Measurements from ENCODE around the gene CCDC152. TPM values are rescaled to one million over a fixed set of nuclear protein-coding genes. Genes with fewer than 3 reads are reported as not detected.

The CCDC152 gene
- total RNA-seq, 1 experiment from 2014 or later: 11.2 TPM

DNA sequence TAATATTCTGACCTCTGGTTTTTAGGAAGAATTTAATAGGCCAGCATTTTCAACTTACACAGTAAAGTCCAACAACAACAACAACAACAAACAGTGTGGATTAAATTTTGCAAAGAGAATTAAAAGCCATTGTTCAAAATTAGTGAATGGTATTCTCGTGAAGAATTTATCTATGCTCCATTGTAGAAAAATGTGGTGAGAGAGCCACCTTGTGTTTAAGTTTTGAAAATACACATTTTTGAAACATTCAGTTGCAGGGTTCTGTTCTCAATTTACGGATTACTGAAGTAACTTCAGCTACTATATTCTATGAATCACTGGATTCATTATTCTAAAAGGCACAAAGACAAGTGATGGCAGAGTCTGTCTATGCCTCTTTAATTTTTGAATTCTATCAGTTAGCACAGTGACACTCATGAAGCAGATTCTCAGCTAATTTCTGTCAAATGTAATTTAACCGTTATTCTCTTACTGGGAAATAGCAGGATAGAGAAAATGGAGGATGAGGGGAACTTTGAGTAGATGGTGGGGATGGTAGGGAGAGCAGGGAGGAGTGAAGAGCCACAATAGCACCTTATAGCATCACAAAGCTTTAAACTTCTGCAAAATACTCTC lies 11.0 kb downstream of the CCDC152 start:
- H3K36me3 ChIP-seq (ENCODE audit: insufficient read depth, low read length, poor library complexity, severe bottlenecking): peaks cover 4% of the 10 kb centered on the region
- POLR2A ChIA-PET (ENCODE audit: low non-redundant PET): no interaction called here
- intact Hi-C loops (cut with micrococcal nuclease; ENCODE audit: unreplicated experiment): loop anchor here (2.0 to 5.0 kb wide), 3 partner anchors 185 to 910 kb away; partner anchors contain the start of gene GHR
- no peak for TF ChIP-seq EZH2 (IDR thresholded peaks at IDR 0.05; ENCODE audit: borderline replicate concordance, low read depth, low read length, poor library complexity, severe bottlenecking)
- TF ChIP-seq, protein P1, sequence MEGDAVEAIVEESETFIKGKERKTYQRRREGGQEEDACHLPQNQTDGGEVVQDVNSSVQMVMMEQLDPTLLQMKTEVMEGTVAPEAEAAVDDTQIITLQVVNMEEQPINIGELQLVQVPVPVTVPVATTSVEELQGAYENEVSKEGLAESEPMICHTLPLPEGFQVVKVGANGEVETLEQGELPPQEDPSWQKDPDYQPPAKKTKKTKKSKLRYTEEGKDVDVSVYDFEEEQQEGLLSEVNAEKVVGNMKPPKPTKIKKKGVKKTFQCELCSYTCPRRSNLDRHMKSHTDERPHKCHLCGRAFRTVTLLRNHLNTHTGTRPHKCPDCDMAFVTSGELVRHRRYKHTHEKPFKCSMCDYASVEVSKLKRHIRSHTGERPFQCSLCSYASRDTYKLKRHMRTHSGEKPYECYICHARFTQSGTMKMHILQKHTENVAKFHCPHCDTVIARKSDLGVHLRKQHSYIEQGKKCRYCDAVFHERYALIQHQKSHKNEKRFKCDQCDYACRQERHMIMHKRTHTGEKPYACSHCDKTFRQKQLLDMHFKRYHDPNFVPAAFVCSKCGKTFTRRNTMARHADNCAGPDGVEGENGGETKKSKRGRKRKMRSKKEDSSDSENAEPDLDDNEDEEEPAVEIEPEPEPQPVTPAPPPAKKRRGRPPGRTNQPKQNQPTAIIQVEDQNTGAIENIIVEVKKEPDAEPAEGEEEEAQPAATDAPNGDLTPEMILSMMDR (conservative IDR thresholded peaks at IDR 0.05; ENCODE audit: low read depth, low read length): peak; percentile 65
- BruUV-seq (replicated peaks): no TSS peak
- no peak overlapping the region for H3K27ac ChIP-seq (ENCODE audit: low read depth, low read length, poor library complexity, severe bottlenecking)
- peaks cover 1% of the 10 kb centered on the region for H3K4me1 ChIP-seq (ENCODE audit: insufficient read depth, low read length, poor library complexity, severe bottlenecking)
- no peaks in the 10 kb centered on the region for H3K27me3 ChIP-seq (replicated peaks; ENCODE audit: insufficient read depth, low read depth, low read length, poor library complexity)
- no peaks in the 10 kb centered on the region for H3K9me3 ChIP-seq (ENCODE audit: low read depth, low read length, poor library complexity, severe bottlenecking)
- H3K4me3 ChIP-seq (ENCODE audit: low read depth, low read length, poor library complexity, severe bottlenecking): no peak overlapping the region
- peak; percentile 50 for DNase-seq (ENCODE audit: low spot score)
- CTCF ChIA-PET: interaction anchor here (0.9 to 1.4 kb wide), 4 partner anchors 122 to 911 kb away, joined by 3 to 6 read pairs (median 4); partner anchors contain the start of gene GHR

DNA sequence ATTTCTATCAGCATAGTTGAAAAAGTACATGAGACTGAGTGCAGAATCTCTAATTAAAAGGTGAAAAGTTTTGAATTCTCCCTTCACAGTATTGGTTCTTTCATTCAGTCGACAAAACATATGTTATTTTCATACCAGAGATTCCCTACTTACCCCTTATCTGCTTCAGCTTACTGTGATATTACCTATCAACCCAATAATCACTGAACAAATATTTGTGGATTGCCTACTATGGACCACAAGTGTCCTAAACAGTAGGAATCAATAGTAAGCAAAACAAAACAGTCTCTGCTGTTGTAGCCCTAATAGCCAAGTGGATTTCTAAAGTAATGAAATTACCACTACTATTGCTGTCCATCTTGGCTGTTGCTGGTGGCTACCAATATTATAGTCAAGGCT lies 11.5 kb downstream of the CCDC152 start:
- H3K4me1 ChIP-seq (ENCODE audit: insufficient read depth, low read length, poor library complexity, severe bottlenecking): peaks cover 5% of the 10 kb centered on the region
- H3K36me3 ChIP-seq (ENCODE audit: insufficient read depth, low read length, poor library complexity, severe bottlenecking): peaks cover 4% of the 10 kb centered on the region
- BruUV-seq (replicated peaks): no TSS peak
- TF ChIP-seq, protein P1 (conservative IDR thresholded peaks at IDR 0.05; ENCODE audit: low read depth, low read length): no peak
- TF ChIP-seq EZH2 (IDR thresholded peaks at IDR 0.05; ENCODE audit: borderline replicate concordance, low read depth, low read length, poor library complexity, severe bottlenecking): no peak
- no peak for DNase-seq (ENCODE audit: low spot score)
- intact Hi-C loops (cut with micrococcal nuclease; ENCODE audit: unreplicated experiment): loop anchor here (5.0 kb wide), 2 partner anchors 186 to 911 kb away; no protein-coding TSS in a partner anchor
- ChIA-PET POLR2A (ENCODE audit: low non-redundant PET) (no interaction called here), CTCF (interaction anchor here (0.9 to 1.4 kb wide), 3 partner anchors 121 to 912 kb away, joined by 4 to 6 read pairs (median 5); no protein-coding TSS in a partner anchor)
- H3K9me3 ChIP-seq (ENCODE audit: low read depth, low read length, poor library complexity, severe bottlenecking): no peaks in the 10 kb centered on the region
- H3K27ac ChIP-seq (ENCODE audit: low read depth, low read length, poor library complexity, severe bottlenecking): no peak overlapping the region
- no peaks in the 10 kb centered on the region for H3K27me3 ChIP-seq (replicated peaks; ENCODE audit: insufficient read depth, low read depth, low read length, poor library complexity)
- H3K4me3 ChIP-seq (ENCODE audit: low read depth, low read length, poor library complexity, severe bottlenecking): no peak overlapping the region

DNA sequence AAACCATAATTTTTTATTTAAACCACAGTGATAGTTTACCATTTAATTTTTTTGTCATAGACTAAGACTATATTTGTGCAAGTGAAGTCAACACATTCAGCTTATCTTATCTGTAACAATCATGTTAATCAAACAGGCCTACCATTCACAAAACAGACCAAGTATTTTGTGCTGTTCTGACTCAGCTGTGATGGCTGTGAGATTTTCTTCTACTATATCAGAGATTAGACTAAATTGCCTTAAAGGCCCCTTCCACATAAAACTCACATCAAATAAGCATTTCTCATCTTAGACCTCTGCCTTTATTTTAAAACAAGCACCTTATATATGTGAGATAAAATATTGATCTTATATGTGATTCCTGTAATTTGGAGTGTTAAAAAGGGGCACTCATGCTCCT lies 13.4 kb downstream of the CCDC152 start:
- POLR2A ChIA-PET (ENCODE audit: low non-redundant PET): no interaction called here
- H3K27me3 ChIP-seq (replicated peaks; ENCODE audit: insufficient read depth, low read depth, low read length, poor library complexity): no peaks in the 10 kb centered on the region
- intact Hi-C loops (cut with micrococcal nuclease; ENCODE audit: unreplicated experiment): loop anchor here (10.0 kb wide), 1 partner anchor 115 kb away; no protein-coding TSS in a partner anchor
- H3K9me3 ChIP-seq (ENCODE audit: low read depth, low read length, poor library complexity, severe bottlenecking): no peaks in the 10 kb centered on the region
- CTCF ChIA-PET: interaction anchor here (0.7 kb wide), 1 partner anchor 1276 kb away, joined by 3 read pairs; no protein-coding TSS in a partner anchor
- H3K36me3 ChIP-seq (ENCODE audit: insufficient read depth, low read length, poor library complexity, severe bottlenecking): peaks cover 4% of the 10 kb centered on the region
- DNase-seq (ENCODE audit: low spot score): no peak
- H3K27ac ChIP-seq (ENCODE audit: low read depth, low read length, poor library complexity, severe bottlenecking): no peak overlapping the region
- BruUV-seq (replicated peaks): no TSS peak
- no peak overlapping the region for H3K4me3 ChIP-seq (ENCODE audit: low read depth, low read length, poor library complexity, severe bottlenecking)
- H3K4me1 ChIP-seq (ENCODE audit: insufficient read depth, low read length, poor library complexity, severe bottlenecking): peaks cover 5% of the 10 kb centered on the region
- no peak for TF ChIP-seq EZH2 (IDR thresholded peaks at IDR 0.05; ENCODE audit: borderline replicate concordance, low read depth, low read length, poor library complexity, severe bottlenecking)

Data from A673 (cell line).